ENCODE measurements around the gene VWC2.

The VWC2 gene

DNA sequence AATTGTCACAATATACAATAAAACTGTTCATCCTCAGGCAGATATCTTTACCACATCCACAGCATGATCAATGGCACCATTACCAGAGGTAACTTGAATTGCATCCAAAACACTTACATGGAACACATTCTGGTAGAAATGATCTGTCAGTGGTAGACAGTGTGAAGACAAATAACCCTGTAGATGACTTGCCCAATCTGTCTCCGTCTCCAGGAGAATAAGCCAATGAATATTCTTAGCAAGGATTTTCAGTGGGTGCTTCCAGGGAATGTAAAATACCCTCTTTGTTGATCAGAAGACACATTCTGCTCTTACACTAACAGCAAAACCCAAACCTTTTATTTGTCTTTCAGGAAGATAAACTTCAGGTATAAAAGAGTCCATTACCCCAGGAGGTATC, 43.8 kb downstream of the VWC2 start:
- no peak overlapping the region for H3K4me2 ChIP-seq (ENCODE audit: low read depth, low read length, poor library complexity, severe bottlenecking)
- no peaks in the 10 kb centered on the region for H3K27me3 ChIP-seq (ENCODE audit: insufficient read depth, low read length, poor library complexity, severe bottlenecking)
- no peaks in the 10 kb centered on the region for H3F3A ChIP-seq (ENCODE audit: low read depth)
- no peaks in the 10 kb centered on the region for H3K9me3 ChIP-seq (ENCODE audit: insufficient read depth, low read depth, low read length)
- no peak overlapping the region for H3K4me3 ChIP-seq (ENCODE audit: low read length, poor library complexity, severe bottlenecking)
- H3K9me2 ChIP-seq (replicated peaks; ENCODE audit: low read depth, low read length): no peaks in the 10 kb centered on the region
- H2AFZ ChIP-seq (ENCODE audit: low read length): no peak overlapping the region
- TF ChIP-seq CTCF (conservative IDR thresholded peaks at IDR 0.05; ENCODE audit: low read length): no peak
- no peak for TF ChIP-seq EZH2phosphoT487 (IDR thresholded peaks at IDR 0.05; ENCODE audit: borderline replicate concordance)
- no peaks in the 10 kb centered on the region for H3K79me2 ChIP-seq (ENCODE audit: insufficient read depth, low read length)
- no peaks in the 10 kb centered on the region for H3K36me3 ChIP-seq (ENCODE audit: insufficient read depth, low read length)
- H3K9ac ChIP-seq (ENCODE audit: low read depth, low read length, poor library complexity, severe bottlenecking): no peak overlapping the region
- H4K20me1 ChIP-seq (ENCODE audit: insufficient read depth, low read length, poor library complexity, severe bottlenecking): no peaks in the 10 kb centered on the region
- H3K4me1 ChIP-seq (ENCODE audit: insufficient read depth, low read length, poor library complexity, severe bottlenecking): no peaks in the 10 kb centered on the region

DNA sequence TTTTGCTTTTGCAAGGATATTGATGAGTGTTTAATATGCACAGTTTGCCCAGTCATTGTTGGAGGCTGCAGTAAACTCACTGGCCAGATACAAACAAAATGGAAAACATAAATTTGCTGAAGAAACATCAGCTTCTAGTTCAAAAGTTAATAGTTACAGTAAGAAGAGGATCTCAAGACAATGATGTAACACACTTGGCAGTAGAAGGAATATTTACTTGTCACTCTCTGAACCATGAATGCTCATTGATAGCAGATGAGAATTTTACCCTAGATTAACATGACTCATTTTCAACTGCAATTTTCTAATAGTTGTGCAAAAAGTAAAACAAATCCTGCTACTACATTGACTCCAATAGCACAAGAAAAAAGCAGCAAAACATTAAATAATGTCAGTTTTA, 47.7 kb downstream of the VWC2 start:
- TF ChIP-seq CTCF (conservative IDR thresholded peaks at IDR 0.05; ENCODE audit: low read length) (no peak), EZH2phosphoT487 (IDR thresholded peaks at IDR 0.05; ENCODE audit: borderline replicate concordance) (no peak)
- H3K79me2 ChIP-seq (ENCODE audit: insufficient read depth, low read length): no peaks in the 10 kb centered on the region
- H3K4me1 ChIP-seq (ENCODE audit: insufficient read depth, low read length, poor library complexity, severe bottlenecking): no peaks in the 10 kb centered on the region
- H3K36me3 ChIP-seq (ENCODE audit: insufficient read depth, low read length): no peaks in the 10 kb centered on the region
- H4K20me1 ChIP-seq (ENCODE audit: insufficient read depth, low read length, poor library complexity, severe bottlenecking): no peaks in the 10 kb centered on the region
- H3K4me3 ChIP-seq (ENCODE audit: low read length, poor library complexity, severe bottlenecking): no peak overlapping the region
- no peaks in the 10 kb centered on the region for H3K9me2 ChIP-seq (replicated peaks; ENCODE audit: low read depth, low read length)
- H3F3A ChIP-seq (ENCODE audit: low read depth): no peaks in the 10 kb centered on the region
- no peak overlapping the region for H3K9ac ChIP-seq (ENCODE audit: low read depth, low read length, poor library complexity, severe bottlenecking)
- H2AFZ ChIP-seq (ENCODE audit: low read length): no peak overlapping the region
- no peaks in the 10 kb centered on the region for H3K27me3 ChIP-seq (ENCODE audit: insufficient read depth, low read length, poor library complexity, severe bottlenecking)
- H3K4me2 ChIP-seq (ENCODE audit: low read depth, low read length, poor library complexity, severe bottlenecking): no peak overlapping the region
- no peaks in the 10 kb centered on the region for H3K9me3 ChIP-seq (ENCODE audit: insufficient read depth, low read depth, low read length)

DNA sequence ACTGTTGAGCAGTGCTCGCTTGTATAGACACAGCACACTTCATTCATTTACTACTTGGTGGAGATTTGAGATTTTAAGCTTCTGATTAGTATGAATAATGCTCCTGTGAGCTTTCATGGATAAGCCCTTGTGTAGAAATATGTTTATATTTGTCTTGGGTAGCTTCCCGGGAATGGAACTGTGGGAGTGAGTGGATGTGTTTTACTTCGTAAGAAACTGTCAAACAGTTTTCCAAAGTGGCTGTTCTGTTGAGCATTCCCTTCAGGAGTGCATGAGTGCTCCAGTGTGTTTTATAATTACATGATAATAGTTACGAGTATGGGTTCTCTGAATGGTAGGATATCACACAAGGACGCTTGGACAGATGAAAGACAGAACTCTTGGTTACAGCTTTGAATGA, 49.4 kb downstream of the VWC2 start:
- no peaks in the 10 kb centered on the region for H3K79me2 ChIP-seq (ENCODE audit: insufficient read depth, low read length)
- H3K27me3 ChIP-seq (ENCODE audit: insufficient read depth, low read length, poor library complexity, severe bottlenecking): no peaks in the 10 kb centered on the region
- TF ChIP-seq EZH2phosphoT487 (IDR thresholded peaks at IDR 0.05; ENCODE audit: borderline replicate concordance): no peak
- TF ChIP-seq CTCF (conservative IDR thresholded peaks at IDR 0.05; ENCODE audit: low read length): no peak
- no peak overlapping the region for H2AFZ ChIP-seq (ENCODE audit: low read length)
- H3F3A ChIP-seq (ENCODE audit: low read depth): no peaks in the 10 kb centered on the region
- no peaks in the 10 kb centered on the region for H4K20me1 ChIP-seq (ENCODE audit: insufficient read depth, low read length, poor library complexity, severe bottlenecking)
- H3K36me3 ChIP-seq (ENCODE audit: insufficient read depth, low read length): no peaks in the 10 kb centered on the region
- no peaks in the 10 kb centered on the region for H3K9me3 ChIP-seq (ENCODE audit: insufficient read depth, low read depth, low read length)
- H3K4me2 ChIP-seq (ENCODE audit: low read depth, low read length, poor library complexity, severe bottlenecking): no peak overlapping the region
- no peaks in the 10 kb centered on the region for H3K4me1 ChIP-seq (ENCODE audit: insufficient read depth, low read length, poor library complexity, severe bottlenecking)
- H3K9ac ChIP-seq (ENCODE audit: low read depth, low read length, poor library complexity, severe bottlenecking): no peak overlapping the region
- H3K9me2 ChIP-seq (replicated peaks; ENCODE audit: low read depth, low read length): no peaks in the 10 kb centered on the region
- H3K4me3 ChIP-seq (ENCODE audit: low read length, poor library complexity, severe bottlenecking): no peak overlapping the region
